ENCODE measurements around the gene AGBL1.

The AGBL1 gene

GRCh38 chr15:86894269-86894668 is 814.6 kb downstream of the AGBL1 start:
- DNase-seq: no peak

DNA sequence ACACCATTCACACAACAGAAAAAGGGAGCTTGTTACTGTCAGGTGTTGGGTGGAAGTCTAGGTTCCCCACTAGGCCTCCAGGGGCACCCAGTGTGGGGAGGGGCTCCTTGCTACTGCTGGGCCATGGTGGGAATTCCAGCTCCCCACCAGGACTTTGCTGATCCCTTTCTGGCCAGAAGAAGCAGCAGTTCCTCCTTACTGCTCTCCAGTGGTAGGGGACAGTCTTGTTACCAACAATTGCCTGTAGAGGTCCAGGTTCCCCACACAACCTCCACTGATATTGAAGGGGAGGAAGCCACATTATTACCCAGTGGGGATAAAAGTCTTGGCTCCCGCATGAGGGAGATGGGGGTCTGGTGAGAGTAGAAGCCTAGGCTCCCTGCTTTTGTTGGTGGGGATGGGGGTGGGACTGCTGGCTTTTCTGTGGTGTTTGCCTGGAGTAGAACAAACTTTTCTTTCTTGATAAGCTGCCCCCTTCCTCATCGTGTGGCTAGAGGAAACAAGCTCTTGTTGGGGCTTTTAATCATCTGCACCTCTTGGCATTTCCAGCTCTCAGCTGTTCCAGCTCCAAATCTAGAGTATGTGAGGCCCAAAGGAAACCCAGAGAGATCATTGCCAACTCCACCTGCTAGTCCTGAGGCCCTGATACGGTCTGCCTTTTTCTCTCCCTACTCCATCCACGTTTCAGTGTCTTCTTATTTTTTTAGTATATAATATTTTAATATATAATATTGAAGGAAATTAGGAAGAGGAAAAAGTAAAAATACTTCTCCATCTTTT is 824.2 kb downstream of the AGBL1 start:
- no peak for DNase-seq

DNA sequence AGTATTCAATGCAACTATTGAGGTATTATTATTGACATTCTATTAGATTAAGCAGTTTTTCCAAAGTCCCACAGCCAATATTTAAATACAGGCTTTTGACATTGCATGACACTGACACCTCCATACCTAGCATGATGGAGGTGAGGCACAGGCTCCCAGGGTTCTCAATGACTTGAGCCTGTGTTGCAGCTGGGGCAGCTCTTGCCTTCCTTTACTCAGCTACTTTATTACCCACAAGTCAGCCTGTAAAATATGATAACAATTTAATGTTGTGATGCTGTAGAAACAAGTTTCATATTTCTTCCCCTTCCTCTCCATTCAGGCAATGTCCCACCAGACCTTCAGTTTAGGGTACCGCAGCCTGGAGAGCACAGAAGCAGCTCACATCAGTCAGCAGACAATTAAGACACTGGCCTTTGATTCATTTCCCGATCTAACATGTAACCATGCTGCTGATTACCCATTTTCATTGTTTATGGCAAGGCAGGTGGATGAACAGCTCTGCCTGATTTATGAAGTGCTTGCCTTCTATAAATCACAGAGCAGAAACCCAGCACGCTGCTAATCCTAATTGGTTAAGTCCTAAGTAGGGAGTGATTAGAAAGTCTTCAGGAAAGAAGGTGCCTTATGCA is 826.1 kb downstream of the AGBL1 start:
- DNase-seq: no peak

GRCh38 chr15:86906376-86906775 is 826.7 kb downstream of the AGBL1 start:
- DNase-seq: no peak

GRCh38 chr15:86911022-86911421 is 831.4 kb downstream of the AGBL1 start:
- DNase-seq: no peak

GRCh38 chr15:86912661-86913060 is 833.0 kb downstream of the AGBL1 start:
- DNase-seq: no peak

DNA sequence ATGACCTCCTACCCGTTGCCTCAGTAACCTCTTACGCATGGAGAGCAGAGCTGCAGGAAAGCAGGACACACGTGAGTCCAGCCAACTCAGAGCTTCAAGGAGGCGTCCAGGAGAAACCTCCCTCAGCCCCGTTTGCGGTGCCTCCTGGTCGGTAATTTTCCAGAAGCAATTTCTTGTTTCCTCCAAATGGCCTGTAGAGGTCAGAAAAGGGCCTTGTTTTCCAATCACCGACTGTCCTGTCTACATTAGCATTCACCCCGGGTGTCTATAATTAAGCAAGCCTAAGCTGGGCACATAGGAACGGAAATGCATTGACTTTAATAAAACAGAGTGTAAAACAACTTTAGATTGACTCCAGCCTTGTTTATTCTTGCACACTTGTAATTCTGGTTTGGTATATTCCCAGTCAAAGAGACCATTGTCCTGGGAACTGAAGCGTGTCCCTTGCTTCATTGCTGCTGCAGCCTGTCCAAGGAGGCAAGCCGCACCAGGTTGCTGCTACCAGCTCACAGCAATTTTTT is 836.2 kb downstream of the AGBL1 start:
- peak; percentile 3 for DNase-seq

DNA sequence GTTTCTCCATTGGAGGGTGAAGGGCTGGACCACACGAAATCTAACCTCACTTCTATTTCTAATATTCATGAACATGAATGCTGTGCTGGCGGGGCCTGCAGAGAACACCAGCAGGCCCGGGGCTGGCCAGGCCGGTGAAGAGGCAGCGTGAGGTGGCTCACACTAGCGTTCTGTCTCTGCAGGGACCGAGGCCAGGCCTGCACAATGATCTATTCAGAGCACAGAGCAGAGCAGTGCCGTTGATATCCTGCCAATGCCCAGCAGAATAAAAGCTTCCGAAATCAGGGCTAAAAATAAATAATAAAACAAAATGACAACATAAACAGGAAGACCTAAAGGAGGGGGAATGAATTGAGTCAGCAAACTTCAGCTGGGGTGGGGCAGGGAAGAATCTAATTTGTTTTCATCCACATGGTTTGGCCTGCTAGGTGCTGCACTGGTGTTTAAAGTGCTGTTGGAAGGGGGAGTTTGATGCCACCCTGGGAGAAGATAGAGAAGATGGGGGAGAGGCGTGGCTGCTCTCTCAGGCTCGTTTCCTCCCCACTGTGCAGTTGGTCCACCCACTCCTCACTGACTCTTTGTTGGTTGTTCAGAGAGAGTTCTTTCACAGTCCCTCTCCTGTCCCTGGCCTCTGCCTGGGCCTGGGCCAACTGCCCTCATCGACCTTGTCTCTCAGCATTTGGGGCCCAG is 837.1 kb downstream of the AGBL1 start:
- no peak for DNase-seq

- DNase-seq: no peak
These were observed 837.6 kb downstream of the AGBL1 start for GRCh38 chr15:86917361-86917671.

DNA sequence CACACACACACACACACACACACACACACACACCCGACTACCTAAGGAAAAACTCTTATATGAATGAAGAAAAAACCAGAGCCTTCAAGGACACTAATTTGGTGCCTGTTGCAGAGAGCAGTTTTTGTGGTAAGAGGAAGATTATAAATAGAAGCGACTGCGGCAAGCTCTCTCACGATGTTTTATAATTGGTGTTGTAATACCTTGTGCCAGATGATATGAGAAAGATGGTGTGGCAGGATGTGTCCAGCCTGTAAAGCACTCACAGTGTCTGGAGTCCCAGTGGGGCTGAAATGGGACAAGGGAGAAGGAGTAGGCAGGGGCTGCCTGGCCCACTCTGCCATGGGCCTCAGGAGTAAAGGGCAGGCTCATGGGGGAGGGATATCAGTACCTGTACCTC is 839.9 kb downstream of the AGBL1 start:
- no peak for DNase-seq

GRCh38 chr15:86929461-86929860 is 849.8 kb downstream of the AGBL1 start:
- no peak for DNase-seq

DNA sequence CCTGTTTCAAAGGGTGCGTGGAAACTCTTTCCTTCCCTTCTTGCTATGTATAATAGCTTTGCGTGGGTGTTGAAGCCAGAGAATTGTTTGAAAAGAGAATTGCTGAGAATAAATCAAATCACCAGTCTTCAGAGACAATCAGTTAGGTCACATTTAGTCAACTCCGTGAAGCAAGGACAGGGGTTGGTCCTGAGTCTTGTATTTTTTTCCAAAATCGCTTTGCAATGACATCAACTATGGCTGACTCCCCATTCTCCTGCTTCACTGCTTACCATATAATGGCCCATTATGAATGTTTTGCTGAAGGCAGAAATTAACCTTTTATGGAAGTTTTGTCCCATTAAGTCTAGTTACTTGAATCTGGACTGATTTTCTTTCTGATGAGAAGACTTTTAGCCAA is 852.8 kb downstream of the AGBL1 start:
- no peak for DNase-seq

GRCh38 chr15:86935841-86936240 is 856.2 kb downstream of the AGBL1 start:
- DNase-seq: no peak

DNA sequence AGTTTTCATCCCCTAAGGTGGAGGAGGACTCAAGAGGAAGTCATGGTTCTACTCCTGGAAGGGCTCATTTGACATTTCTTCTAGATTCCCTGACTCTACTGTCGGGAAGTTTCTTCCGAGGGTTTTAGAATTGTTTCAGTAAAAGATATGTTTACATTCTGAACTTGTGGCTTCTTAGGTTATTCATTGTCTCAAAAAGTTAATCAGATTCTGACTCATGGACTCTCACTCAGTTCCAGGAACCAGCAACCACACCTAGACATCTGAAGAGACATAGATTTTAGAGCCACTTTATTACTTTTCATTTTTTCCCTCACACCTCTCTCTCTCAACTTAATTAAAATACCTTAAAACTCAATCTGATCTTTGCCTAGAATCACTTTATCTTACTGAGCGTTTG is 862.6 kb downstream of the AGBL1 start:
- no peak for DNase-seq

DNA sequence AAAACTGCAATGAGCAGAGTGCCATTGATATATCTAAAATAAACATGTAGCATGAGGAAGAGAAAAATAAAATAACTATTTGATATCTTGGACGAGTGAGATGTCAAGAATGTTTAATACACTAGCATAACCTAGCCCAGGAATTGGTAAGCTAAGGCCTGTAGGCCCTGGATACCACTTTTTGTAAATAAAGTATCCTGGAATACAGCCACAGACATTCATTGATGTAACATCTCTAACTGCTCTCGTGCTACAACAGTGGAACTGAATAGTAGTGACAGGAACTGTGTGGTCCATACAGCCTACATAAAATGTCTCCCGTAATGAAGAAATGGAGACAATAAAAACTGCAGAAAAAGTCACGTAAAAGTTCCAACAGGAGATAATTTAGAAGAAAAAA is 869.0 kb downstream of the AGBL1 start:
- DNase-seq: no peak

DNA sequence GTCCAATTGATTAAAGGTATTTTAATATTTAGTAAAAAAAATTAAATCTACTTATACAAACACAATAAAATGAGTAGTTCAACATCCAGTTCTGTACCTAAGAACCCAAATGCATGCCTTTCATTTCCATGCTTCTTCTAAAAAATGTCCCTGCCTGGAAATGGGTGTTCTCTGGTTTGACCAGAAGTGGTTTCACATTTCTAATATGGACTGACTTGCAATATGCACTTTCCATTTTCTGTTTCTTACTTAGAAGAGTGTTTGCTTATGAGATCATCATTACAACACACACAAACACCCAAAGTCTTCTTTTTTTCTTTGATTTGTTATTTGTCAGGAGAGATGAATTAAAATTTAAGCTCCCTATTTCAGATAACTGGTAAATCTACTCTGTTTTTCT is 879.6 kb downstream of the AGBL1 start:
- no peak for DNase-seq

DNA sequence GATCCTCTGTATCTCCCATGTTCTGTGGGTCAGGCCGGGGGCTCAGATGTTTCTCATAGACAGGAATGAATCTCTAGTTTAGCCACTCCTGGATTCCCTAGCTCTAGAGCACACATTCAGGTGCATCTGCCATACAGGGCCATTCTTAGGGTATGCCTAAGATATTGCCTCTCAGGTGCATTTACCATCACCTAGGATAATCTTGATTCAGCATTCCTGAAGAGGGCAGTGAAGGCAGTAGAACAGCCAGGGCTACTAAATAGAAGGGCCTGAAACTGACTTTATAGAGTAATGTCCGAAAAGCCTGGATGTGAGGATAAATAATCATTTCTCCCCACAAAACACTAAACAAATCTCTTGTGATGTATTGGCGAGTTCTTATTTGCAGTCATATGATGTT is 882.0 kb downstream of the AGBL1 start:
- no peak for DNase-seq

DNA sequence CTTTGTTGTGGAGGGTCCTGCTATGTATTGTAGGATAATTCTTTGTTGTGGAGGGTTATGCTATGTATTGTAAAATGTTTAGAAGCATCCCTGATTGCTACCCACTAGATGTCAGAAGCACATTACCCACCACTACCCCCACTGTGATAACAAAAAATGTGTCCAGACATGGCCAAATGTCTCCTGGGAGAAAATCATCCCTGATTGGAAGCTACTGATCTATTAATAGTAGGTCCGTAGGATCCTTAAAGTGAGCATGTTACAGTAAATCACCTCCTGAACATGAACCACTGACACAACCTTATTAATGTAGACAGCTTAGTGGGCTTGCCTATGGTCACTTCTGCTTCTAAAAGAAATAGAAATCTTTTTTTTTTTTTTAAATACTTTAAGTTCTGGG is 884.6 kb downstream of the AGBL1 start:
- DNase-seq: no peak

DNA sequence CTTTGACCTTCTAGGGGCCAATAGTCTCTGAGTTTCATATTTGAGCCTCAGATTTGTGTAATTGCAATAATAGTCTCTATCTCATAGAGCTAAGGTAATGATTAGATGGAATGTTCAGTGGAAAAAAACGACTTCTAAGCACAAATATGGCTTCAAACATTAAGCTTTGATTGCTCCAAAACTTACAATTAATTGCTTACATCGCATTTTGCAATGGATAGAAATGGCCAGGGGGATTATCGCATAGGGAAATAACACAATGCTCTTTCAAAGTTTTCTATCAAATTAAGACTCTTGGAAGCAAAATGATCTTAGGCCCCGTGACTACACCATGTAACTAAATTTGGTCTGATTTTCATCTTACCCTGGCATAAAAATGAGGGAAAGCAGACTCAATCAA is 888.6 kb downstream of the AGBL1 start:
- no peak for DNase-seq

DNA sequence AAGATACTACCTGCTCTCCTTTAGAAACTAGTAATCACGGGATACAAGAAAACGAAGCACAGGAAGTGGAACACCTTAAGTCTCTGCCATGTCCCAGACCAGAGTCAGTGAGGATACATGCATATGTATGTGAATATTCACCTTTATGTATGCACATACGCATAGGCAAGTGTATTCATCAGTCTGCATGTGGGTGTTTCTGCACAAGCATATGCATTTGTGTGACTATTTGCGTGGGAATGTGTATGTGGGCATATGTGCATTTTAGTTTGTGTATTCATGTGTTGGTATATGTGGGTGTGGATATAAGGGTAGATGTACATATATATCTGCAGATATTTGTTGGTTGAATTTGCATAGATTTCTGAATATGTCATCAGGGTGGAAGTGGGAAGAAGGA is 889.7 kb downstream of the AGBL1 start:
- no peak for DNase-seq

GRCh38 chr15:86973284-86973844 is 893.7 kb downstream of the AGBL1 start:
- DNase-seq: no peak

DNA sequence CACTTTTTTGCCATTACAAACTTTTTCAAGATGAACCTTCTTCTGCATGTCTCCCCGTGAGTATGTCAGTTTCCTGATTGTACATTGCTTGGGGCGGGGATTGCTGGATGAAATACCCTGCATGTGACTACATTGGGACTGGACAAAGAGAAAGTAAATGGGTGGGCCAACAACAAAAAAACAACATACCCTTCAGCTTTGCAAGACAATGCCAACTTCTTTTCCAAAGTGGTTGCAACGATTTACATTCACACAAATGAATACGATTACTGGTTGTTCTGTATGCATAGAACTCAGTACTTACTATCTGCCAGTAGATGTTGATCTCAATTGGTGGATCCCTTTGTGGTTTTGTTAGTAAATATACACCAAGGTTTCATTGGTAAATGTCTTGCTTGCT is 908.4 kb downstream of the AGBL1 start:
- no peak for DNase-seq

- DNase-seq: no peak
These were observed 942.1 kb downstream of the AGBL1 start for GRCh38 chr15:87021751-87022150.

All from CD4-positive, alpha-beta T cell treated with Interleukin-10 for 1 hour (primary cell).